ENCODE data around the gene NXNL2.

NXNL2 gene

DNA sequence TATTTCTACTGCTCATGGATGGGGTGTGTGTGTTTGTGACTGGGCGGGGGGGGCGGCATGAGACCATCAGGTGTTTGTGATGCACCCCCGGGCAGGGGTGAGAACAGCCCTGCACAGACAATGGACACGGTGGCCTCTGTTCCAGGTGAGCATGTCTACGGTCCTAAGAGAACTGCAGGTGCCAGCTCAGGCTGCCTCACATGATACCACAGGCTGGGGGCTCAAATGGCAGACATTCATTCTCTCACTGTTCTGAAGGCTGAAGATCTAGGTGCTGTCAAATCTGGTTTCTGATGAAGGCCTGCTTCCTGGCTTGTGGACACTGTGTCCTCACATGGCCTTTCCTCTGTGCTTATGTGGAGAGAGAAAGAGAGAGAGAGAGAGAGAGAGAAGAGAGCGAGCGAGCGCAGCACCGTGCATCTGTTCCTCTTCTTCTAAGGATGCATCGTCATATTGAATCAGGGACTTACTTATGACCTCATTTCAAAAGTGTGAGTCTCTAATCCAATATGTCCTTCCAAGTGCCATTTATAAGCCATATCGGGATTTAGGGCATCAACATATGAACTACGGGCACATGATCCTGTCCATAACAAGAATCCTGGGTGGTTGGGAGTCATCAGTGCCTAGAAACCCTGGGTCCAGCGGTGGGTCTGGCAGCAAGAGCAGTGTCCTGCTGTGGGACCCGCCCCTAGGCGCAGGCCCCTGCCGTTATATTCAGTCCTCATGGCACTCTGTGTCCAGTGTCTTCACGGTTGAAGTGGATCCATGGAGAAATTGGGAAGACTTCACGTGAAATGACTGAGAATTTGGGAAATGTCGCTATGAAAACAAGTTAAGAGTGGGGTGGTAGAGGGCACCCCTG, 42.5 kb downstream of the NXNL2 start:
- no peak for DNase-seq (ENCODE audit: low read depth)
- TF ChIP-seq, protein P1, sequence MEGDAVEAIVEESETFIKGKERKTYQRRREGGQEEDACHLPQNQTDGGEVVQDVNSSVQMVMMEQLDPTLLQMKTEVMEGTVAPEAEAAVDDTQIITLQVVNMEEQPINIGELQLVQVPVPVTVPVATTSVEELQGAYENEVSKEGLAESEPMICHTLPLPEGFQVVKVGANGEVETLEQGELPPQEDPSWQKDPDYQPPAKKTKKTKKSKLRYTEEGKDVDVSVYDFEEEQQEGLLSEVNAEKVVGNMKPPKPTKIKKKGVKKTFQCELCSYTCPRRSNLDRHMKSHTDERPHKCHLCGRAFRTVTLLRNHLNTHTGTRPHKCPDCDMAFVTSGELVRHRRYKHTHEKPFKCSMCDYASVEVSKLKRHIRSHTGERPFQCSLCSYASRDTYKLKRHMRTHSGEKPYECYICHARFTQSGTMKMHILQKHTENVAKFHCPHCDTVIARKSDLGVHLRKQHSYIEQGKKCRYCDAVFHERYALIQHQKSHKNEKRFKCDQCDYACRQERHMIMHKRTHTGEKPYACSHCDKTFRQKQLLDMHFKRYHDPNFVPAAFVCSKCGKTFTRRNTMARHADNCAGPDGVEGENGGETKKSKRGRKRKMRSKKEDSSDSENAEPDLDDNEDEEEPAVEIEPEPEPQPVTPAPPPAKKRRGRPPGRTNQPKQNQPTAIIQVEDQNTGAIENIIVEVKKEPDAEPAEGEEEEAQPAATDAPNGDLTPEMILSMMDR (IDR thresholded peaks at IDR 0.05; ENCODE audit: insufficient read depth, low read depth, low read length, missing control alignments): no peak
- no peak overlapping the region for H3K4me3 ChIP-seq (ENCODE audit: low read depth, low read length)

DNA sequence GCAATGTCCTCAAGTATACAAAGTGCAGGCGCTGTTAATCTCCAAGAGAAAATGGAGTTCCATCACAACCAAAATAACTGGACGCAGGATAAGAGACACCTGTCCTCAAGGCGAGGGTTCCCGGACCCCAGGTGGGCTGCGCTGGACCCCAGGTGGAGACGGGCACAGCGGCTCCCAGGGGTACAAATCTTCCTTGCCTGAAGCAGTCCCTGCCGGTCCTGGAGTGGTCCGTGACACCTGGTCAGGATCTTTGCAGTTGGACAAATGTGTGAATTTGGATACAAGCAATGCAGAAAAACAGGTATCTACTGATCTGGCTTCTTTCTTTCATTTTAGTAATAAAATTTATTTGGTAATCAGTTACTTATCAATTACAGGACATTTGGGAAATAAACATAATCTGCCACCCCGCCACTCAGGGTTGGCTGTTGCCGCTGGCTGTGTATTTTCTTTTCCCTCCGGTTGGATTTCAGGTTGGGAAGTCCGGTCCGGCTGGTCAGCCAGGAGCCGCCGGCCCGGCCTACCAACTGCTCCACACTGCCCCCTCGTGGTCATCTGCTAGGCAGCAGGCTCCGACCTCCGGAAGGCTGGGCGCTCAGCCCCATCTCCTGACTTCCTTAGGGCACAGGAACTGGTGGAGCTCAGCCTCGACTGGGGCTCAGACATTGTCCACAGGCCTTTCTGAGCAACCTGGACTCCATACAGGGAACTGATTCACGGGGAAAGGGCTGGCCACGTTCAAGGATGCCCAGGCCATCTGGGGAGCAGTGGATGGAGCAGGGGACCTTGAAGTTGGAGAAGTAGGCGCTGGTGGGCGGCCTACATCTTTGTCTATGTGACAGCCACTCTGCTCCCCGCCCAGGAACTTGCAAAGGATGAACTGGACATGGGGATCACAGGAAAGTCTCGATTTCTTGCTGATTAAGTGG, 43.4 kb downstream of the NXNL2 start:
- TF ChIP-seq, protein P1 (IDR thresholded peaks at IDR 0.05; ENCODE audit: insufficient read depth, low read depth, low read length, missing control alignments): peak; percentile 87
- peak; percentile 69 for DNase-seq (ENCODE audit: low read depth)
- H3K4me3 ChIP-seq (ENCODE audit: low read depth, low read length): peak overlapping the region; percentile 17; the same call in 1 of the 2 replicates

DNA sequence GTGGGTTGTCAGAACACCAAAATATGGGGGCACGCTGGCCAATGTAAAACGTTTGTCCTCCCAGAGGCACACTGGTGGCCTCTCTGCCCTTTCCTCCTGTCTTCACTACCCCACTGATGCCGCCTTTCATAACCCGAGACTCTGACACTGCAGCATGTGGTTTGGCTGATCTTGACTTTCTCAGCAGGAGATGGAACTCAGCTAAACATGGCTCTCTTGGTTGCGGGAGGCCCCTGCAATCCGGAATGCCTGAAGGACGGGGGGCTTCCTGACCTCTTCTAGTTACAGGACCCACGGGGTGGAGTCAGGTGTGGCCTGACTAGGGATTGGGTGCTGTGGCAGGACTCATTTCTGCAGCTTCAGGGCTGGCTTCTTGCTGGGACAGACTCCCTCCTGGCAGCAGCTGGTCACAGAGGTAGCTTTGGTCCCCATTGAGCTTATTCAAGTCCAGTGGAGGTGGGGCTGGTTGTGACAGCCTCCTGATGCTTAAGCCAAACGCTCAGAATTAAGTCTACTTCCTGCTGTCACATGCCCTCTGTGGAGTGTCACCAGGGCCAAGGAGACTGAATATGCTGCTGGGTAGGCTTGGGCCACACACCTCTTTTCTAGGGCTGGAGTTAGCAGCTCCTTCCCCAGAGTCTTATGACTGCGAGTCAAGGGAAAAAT, 44.2 kb downstream of the NXNL2 start:
- TF ChIP-seq, protein P1 (IDR thresholded peaks at IDR 0.05; ENCODE audit: insufficient read depth, low read depth, low read length, missing control alignments): no peak
- H3K4me3 ChIP-seq (ENCODE audit: low read depth, low read length): no peak overlapping the region
- DNase-seq (ENCODE audit: low read depth): no peak

DNA sequence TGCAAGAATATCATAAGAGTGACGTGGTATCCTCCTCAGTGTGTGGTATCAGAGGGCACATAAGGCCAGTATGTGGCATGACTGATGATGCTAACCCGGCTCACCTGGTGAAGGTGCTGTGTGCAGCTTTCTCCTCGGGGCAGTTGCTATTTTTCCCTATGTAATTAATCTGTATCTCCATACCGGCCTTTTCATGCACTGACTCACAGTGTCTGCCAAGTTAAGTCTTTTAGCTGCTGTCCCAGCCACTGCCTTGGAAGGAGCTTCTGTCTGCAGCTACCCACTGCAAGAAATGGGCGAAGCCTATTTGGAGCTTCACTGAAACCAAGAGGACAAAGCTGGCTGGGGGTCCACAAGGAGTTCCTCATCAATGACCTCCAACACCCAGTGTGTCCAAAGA, 46.0 kb downstream of the NXNL2 start:
- no peak overlapping the region for H3K4me3 ChIP-seq (ENCODE audit: low read depth, low read length)
- DNase-seq (ENCODE audit: low read depth): no peak
- TF ChIP-seq, protein P1 (IDR thresholded peaks at IDR 0.05; ENCODE audit: insufficient read depth, low read depth, low read length, missing control alignments): no peak

DNA sequence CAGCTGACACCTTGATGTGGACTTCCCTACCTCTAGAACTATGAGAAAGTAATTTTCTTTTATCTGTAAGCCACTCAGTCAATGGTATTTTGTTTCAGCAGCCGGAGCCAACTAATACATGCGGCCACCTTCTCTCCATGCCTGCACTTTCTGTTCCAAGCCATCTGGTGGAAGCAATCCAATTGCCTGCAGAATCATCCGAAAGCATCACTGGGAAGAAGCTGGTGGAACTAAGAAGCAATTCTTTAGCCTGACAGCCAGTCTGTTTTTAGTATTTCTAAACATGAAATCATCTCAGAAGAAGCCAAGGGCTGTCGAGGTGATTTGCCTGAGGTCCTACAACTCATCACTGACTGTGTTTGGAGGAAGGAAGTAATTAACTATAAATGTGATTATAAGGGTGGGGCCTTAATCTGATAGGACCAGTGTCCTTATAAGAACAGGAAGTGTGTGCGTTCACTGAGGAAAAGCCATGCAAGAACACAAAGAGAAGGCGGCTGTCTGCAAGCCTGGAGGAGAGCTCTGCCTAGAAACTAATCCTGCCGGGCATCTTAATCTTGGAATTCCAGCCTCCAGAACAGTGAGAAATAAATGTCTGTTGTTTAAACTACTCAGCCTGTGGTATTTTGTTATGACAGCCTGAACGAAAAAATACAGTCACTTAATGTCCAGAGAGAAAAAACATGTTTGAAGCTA, 49.1 kb downstream of the NXNL2 start:
- TF ChIP-seq, protein P1 (IDR thresholded peaks at IDR 0.05; ENCODE audit: insufficient read depth, low read depth, low read length, missing control alignments): no peak
- no peak for DNase-seq (ENCODE audit: low read depth)
- H3K4me3 ChIP-seq (ENCODE audit: low read depth, low read length): no peak overlapping the region

DNA sequence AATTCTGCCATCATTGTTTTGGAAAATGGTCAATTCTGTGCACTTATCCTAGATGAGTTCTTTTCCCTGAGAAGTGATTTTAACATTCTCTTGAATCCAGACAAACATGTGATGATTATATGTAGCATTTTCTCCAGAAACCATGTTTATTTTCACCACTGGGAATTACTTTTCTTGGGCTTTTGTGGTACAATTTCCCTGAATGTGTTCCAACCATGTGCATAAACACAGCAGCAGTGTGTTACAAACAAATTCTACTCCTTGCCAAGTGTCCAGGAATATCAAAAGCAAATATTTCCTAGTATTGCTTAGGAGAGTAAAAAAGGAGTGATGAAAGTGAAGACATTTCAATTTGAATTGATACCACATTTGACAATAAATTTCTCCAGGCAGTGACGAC, 50.4 kb downstream of the NXNL2 start:
- TF ChIP-seq, protein P1 (IDR thresholded peaks at IDR 0.05; ENCODE audit: insufficient read depth, low read depth, low read length, missing control alignments): no peak
- no peak overlapping the region for H3K4me3 ChIP-seq (ENCODE audit: low read depth, low read length)
- DNase-seq (ENCODE audit: low read depth): no peak

All from GM12865 (cell line).